ENCODE data around the gene HLA-E.
"Not testable (repeated sequence)": the region's sequence is repeated elsewhere in the genome, so short reads cannot be mapped to it uniquely, and the experiment has no call there.

Gene HLA-E

DNA sequence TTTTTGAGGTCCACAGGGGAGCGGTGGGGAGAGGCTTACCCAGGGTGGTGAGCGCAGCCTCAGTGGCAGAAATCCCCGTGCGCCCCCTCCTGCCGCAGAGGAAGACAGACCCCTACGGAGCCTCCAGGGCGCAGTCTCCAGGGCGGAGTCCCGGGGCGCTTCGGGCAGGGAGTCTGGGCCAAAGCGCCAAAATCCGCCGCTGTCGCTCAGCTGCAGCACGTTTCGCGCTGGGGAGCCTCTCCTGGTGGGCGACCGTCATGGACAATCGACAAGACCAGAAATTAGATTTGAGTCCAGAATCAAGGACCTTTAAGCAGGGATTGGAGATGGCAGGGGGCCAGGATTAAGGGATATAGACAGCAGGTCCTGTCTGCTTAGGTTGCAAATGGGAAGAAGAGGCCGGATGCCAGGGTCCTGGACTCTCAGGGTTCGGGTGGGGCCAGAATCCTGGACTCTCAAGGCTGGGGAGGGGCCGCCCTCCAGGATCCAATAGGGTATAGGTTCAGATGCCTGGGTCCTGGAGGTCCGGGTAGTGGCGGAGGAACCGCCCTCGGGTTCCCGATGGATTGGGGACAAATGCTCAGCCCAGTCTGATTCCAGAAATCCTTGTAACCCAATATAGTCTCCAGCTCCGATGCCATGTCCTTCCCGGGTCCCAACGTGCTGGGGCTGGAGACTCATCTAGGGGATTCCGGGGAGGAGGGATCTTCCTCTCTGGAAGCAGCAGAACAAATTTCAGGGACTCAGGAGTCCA lies 7.9 kb upstream of the HLA-E start:
- DNase-seq (ENCODE audit: low spot score) = no peak

DNA sequence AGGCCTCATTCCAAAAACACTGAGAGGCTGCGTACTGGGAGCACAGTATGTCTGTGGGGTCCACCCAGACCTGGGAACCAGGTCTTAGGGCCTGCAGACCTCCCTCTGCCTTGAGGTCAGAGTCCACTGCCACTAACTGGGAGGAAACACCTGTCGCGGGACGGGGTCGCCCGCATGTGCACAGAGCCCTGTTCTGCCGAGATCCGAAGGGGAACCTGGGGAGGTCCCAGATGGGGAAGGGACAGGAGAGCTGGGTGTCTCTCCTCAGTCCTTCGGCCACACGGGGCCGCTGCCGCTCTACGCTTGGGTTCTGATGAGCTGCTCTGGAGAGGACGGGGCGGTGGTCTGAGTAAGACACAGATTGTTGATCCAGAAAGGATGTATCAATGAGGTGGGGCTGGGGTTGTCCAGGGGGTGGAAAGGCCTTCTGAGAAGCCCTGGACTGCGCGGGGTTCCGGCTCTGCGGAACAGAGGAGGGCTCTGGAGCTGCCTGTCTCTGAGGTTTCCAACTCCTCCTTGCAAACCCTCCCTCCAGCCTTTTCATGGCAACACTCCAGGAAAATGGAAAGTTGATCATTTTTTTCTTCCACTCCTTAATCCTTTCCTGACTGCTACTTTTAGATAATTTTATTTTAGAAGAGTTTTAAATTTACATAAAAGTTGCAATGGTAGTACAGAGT lies 7.2 kb upstream of the HLA-E start:
- peak; percentile 66 for DNase-seq (ENCODE audit: low spot score)

DNA sequence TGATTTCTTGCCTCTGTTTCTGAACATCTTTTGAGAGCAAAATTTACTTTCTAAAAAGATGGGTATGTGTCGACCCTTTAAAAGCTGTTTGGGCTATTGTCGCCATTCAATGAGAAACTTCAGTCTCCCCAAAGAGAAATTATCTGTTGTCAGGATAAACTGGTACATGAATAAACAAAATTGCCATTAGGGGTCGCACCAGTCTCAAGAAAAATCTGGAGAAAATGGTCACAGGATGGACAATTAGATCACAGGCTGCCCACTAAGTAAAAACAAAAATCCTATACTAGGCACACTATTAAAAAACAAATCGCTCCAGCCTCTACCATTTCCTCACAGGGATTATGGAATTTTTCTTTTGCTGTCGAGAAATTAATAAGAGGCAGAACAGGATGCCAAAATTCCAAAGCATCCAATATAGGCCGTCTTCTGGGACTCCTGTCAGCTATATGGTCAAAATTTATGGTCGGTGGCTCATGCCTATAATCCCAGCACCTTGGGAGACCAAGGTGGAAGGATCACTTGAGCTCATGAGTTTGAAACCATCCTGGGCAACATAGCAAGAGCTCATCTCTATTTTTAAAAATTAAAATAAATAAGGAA lies 5.5 kb upstream of the HLA-E start:
- peak; percentile 45 for DNase-seq (ENCODE audit: low spot score)

DNA sequence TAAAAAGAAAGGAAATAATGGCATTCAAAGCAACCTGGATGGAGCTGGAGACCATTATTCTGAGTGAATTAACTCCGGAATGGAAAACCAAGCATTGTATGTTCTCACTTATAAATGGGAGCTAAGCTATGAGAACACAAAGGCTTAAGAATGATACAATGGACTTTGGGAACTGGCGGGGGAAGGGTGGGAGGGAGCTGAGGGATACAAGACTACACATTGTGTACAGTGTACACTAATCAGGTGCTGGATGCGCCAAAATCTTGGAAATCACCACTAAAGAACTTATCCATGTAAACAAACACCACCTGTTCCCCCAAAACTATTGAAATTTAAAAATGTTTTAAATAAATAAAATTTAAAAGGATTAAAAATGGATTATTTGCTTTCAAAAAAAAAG lies 4.1 kb upstream of the HLA-E start:
- DNase-seq (ENCODE audit: low spot score) = no peak

DNA sequence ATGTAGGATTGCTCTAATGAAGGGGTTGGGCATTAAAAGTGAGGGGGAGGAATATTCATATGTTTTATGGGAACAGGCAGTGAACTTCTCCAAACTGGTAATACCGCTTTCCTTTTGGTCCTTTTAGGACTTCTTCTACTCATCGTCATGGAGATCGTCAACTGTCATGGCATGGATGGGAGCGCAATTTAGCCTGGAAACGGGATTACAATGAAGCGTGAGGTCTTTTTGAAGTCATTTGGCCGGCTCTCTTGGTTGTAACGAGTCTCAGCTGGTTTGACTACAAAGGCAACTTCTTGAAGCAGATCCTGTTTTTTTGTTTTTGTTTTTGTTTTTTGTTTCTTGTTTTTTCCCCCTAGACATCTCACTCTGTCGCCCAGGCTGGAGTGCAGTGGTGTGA lies 1.4 kb upstream of the HLA-E start:
- DNase-seq (ENCODE audit: low spot score) = no peak

DNA sequence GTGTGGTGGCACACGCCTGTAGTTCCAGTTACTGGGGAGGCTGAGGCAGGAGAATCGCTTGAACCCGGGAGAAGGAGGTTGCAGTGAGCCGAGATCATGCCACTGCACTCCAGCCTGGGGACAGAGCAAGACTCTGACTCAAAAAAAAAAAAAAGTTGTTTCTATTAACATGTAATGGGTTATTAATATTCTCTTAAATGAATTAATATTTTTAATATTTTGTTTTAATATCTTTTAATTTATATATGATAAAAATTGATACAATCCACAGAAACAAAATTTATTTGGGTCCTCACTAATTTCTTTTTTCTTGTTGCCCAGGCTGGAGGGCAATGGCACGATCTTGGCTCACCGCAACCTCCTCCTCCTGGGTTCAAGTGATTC lies 620 bp upstream of the HLA-E start:
- not testable (repeated sequence) for DNase-seq (ENCODE audit: low spot score)

DNA sequence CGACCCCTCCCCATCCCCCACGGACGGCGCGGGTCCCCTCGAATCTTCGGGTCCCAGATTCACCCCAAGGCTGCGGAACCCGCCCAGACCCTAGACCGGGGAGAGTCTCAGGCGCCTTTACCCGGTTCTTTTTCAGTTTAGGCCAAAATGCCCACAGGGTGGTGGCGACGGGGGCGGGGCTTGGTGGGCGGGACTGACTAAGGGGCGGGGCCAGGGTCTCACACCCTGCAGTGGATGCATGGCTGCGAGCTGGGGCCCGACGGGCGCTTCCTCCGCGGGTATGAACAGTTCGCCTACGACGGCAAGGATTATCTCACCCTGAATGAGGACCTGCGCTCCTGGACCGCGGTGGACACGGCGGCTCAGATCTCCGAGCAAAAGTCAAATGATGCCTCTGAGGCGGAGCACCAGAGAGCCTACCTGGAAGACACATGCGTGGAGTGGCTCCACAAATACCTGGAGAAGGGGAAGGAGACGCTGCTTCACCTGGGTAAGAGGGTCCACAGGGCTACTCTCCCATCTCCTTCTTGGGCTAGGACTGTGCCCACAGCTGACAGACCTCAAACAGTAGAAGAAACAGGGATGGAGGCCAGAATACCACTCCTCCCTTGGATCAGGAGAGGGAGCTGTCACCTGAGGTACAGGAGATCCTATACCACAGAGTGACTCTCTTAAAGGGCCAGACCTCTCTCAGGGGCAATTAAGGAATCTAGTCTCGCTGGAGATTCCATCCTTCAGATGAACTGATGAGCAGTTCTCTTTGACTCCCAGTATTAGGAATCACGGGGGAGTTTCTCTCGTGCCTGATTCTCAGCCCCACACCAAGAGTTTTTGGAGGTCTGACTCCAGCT lies 942 bp downstream of the HLA-E start:
- peak; percentile 82 for DNase-seq (ENCODE audit: low spot score)

DNA sequence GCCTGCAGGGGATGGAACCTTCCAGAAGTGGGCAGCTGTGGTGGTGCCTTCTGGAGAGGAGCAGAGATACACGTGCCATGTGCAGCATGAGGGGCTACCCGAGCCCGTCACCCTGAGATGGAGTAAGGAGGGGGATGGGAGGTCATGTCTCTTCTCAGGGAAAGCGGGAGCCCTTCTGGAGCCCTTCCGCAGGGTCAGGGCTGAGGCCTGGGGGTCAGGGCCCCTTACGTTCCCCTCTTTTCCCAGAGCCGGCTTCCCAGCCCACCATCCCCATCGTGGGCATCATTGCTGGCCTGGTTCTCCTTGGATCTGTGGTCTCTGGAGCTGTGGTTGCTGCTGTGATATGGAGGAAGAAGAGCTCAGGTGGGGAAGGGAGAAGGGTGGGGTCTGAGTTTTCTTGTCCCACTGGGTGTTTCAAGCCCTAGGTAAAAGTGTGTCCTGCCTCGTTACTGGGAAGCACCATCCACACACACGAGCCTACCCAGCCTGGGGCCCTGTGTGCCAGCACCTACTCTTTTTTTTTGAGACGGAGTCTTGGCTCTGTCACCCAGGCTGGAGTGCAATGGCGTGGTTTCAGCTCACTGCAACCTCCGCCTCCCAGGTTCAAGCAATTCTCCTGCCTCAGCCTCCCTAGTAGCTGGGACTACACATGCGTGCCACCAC lies 2.1 kb downstream of the HLA-E start:
- DNase-seq (ENCODE audit: low spot score) = not testable (repeated sequence)

DNA sequence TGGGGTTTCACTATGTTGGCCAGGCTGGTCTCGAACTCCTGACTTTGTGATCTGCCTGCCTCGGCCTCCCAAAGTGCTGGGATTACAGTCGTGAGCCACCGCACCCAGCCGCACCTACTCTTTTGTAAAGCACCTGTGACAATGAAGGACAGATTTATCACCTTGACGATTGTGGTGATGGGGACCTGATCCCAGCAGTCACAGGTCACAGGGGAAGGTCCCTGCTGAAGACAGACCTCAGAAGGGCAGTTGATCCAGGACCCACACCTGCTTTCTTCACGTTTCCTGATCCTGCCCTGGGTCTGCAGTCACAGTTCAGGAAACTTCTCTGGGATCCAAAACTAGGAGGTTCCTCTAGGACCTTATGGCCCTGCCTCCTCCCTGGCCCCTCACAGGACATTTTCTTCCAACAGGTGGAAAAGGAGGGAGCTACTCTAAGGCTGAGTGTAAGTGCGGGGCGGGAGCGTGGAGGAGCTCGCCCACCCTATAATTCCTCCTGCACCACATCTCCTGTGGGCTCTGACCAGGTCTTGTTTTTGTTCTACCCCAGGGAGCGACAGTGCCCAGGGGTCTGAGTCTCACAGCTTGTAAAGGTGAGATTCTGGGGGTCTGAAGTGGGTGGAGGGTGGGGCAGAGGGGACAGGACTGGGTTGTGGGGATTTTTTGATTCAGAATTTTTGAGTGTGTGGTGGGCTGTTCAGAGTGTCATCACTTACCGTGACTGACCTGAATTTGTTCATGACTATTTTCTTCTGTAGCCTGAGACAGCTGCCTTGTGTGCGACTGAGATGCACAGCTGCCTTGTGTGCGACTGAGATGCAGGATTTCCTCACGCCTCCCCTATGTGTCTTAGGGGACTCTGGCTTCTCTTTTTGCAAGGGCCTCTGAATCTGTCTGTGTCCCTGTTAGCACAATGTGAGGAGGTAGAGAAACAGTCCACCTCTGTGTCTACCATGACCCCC lies 3.0 kb downstream of the HLA-E start:
- DNase-seq (ENCODE audit: low spot score) = no peak

DNA sequence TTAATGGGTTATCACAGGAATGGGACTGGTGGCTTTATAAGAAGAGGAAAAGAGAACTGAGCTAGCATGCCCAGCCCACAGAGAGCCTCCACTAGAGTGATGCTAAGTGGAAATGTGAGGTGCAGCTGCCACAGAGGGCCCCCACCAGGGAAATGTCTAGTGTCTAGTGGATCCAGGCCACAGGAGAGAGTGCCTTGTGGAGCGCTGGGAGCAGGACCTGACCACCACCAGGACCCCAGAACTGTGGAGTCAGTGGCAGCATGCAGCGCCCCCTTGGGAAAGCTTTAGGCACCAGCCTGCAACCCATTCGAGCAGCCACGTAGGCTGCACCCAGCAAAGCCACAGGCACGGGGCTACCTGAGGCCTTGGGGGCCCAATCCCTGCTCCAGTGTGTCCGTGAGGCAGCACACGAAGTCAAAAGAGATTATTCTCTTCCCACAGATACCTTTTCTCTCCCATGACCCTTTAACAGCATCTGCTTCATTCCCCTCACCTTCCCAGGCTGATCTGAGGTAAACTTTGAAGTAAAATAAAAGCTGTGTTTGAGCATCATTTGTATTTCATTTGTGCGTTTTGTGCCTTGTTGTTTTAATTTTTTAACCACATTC lies 4.4 kb downstream of the HLA-E start:
- DNase-seq (ENCODE audit: low spot score) = no peak

DNA sequence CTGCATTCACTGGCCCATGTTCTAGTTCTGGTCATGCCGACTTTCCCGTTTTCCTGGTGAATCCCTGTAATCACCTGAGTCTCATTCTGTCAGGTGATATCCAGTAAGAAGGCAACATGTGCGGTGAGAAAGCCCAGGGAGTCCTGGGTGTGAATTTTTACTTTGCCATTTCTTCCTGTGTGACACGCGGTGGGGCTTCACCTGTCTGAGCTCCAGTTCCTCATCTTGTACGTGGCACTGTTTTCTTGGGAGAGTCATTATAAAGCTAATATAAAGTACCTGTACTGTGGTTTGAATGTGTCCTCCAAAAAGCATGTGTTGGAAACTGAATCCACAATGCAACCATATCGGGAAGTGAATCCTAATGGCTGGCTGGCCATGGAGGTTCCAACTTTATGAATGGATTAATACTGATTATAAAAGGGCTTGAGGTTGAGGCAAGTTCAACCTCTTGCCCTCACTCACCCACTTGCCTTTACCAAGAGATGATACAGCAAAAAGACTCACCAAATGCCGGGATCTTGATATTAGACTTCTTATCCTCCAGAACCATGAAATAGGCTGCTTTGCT lies 5.1 kb downstream of the HLA-E start:
- DNase-seq (ENCODE audit: low spot score) = no peak

DNA sequence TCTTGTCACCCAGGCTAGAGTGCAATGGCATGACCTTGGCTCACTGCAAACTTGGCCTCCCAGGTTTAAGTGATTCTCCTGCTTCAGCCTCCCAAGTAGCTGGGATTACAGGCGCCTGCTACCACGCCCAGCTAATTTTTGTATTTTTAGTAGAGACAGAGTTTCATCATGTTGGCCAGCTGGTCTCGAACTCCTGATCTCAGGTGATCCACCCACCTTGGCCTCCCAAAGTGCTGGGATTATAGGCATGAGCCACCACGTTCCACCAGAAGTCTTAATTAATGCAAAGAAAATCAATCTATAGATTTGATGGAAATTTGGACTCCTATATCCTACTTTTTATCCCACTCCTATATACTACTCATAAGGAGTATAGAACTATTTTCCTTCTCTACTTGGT lies 5.8 kb downstream of the HLA-E start:
- DNase-seq (ENCODE audit: low spot score) = not testable (repeated sequence)

DNA sequence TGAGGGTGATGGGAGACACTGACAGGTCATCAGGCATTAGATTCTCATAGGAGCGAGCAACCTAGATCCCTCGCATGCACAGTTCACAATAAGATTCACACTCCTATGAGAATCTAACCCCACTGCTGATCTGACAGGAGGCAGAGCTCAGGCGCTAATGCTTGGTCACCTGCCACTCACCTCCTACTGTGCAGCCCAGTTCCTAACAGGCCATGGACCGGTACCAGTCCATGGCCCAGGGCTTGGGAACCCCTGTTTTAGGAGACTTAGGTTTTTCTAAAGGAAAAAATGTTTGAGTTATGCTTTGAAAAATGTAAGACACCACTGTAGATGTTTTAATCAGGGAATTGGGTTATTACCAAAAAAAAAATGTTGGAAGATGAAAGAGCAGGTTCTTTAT lies 6.7 kb downstream of the HLA-E start:
- DNase-seq (ENCODE audit: low spot score) = no peak

DNA sequence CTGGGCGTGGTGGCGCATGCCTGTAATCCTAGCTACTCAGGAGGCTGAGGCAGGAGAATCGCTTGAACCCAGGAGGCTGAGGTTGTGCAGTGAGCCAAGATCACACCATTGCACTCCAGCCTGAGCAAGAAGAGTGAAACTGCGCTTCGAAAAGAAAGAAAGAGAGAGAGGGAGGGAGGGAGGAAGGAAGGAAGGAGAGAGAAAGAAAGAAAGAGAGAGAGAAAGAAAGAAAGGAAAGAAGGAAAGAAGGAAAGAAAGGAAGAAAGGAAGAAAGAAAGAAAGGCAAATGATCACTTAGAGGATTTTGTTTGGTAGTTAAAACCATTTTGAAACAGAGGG lies 7.9 kb downstream of the HLA-E start:
- not testable (repeated sequence) for DNase-seq (ENCODE audit: low spot score)

DNA sequence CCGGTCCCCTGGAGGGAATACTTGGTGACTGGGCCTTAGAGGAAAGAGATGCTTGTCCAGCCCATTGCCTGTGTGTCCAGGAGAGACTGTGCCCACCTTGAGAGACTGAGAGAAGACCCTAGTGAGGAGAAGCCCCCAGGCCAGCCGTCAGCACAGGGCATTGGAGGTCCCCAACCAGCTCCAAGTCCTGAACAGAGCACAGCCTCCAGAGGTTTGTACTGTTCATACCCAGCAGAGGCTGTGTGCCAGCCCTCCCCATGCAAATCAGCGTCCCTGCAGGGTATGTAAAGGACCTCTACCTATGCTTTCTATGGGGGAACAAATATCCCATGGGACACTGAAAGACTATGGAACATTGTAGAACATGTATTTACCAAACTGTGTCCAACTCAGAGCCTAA lies 8.4 kb downstream of the HLA-E start:
- DNase-seq (ENCODE audit: low spot score) = no peak

DNA sequence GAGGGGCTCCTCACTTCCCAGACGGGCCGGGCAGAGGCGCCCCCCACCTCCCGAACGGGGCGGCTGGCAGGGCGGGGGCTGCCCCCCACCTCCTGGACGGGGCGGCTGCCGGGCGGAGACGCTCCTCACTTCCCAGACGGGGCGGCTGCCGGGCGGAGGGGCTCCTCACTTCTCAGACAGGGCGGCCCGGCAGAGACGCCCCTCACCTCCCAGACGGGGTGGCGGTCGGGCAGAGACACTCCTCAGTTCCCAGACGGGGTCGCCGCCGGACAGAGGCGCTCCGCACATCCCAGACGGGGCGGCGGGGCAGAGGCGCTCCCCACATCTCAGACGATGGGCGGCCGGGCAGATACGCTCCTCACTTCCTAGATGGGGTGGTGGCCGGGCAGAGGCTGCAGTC lies 9.4 kb downstream of the HLA-E start:
- DNase-seq (ENCODE audit: low spot score) = not testable (repeated sequence)

DNA sequence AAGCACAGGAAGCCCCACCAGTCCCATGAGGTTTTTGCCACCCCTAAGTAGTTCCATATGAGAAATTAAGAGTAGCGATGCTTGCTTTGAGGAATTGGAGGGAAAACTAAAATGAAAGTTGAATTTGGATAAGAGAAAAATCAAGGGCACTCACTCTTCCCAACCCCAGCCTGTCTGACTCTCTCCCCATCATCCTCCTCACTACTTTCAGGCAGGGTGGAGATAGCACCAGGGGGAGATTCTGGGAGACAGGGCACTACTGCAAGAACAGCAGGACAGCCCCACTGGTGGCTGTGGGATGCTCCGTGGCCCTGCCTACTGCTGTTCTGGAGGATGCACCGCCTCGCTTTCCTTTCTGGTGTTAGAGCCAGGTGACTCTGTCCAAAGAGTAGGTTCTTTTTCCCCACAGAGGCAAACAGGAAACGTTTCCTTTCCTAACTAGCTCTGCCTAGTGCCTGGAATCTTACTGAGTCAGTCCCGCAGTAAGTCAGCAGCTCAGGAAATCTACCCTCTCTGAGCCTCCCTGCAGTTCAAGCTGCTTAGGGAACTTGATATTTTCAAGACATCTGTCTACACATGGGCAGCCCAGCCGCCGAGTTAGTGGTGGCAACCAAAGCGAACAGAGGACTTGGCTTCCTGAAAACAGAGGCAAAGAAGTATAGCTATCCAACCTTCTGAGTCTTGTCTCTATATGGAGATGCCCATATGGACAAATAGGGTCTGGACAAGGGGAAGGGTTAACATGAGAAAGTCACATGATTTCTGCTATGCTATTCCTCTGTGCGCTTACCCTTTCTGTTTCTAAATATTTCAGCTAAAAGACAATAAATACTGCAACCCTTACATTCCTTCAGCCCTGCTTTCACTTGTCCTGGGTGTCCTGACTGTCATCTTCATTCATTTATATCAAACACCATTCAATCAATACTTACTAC lies 11.4 kb downstream of the HLA-E start:
- peak; percentile 44 for DNase-seq (ENCODE audit: low spot score)

DNA sequence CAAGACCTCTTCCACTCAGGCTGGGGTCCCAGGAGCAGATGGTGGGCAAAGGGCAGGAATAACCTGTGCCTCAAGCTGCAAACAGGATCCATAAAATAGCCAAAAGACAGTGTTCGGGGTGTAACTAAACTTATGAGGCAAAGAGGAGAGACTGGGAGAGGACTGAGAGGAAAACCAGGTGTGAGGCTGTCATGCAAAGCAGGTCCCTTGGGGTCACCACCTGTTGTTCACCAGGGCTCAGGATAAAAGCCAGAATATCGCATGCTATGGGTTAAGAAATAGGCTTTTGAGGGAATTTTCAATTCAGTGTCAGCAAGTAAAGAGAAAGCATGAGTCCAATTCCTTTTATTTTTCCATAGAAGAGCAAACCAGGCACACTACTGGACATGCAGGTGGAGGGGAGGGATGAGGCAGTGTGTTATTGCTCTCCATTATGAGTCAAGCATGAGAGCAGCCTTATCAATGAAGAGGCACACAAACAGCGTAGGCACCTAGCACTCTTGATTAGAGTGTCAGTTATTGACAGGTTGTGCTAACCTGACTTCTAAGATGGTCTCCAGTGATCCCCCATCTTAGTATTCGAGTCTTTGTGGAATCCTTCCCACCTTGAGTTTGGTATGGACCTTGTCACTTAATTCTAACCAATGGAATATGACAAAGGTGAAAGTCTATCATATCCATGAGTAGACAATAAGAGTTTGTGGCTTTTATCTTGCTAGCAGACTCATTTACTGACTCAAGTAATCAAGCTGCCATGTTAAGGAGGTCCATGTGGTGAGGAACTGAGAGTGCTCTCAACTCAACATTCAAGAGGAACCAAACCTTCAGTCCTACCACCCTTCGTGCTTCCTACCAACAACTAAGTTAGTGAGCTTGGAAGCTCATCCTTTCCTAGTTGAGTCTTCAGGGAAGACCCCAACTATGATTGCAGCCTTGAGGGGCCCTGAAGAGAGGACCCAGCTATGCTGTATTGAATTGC lies 18.8 kb downstream of the HLA-E start:
- no peak for DNase-seq (ENCODE audit: low spot score)
